GM18519 (cell line): ENCODE results near the gene FASLG.
"Not testable (repeated sequence)": the region's sequence is repeated elsewhere in the genome, so short reads cannot be mapped to it uniquely, and the experiment has no call there.

ENCODE experiments used
- ATAC-seq: cut with Tn5 transposase; IDR thresholded peaks from one replicate; pipeline ENCODE4 v1.9.1; 2021; ENCODE audit warnings: mild to moderate bottlenecking, moderate library complexity; ENCODE audit not compliant: unreplicated experiment, low FRiP score

FASLG gene, protein sequence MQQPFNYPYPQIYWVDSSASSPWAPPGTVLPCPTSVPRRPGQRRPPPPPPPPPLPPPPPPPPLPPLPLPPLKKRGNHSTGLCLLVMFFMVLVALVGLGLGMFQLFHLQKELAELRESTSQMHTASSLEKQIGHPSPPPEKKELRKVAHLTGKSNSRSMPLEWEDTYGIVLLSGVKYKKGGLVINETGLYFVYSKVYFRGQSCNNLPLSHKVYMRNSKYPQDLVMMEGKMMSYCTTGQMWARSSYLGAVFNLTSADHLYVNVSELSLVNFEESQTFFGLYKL

DNA sequence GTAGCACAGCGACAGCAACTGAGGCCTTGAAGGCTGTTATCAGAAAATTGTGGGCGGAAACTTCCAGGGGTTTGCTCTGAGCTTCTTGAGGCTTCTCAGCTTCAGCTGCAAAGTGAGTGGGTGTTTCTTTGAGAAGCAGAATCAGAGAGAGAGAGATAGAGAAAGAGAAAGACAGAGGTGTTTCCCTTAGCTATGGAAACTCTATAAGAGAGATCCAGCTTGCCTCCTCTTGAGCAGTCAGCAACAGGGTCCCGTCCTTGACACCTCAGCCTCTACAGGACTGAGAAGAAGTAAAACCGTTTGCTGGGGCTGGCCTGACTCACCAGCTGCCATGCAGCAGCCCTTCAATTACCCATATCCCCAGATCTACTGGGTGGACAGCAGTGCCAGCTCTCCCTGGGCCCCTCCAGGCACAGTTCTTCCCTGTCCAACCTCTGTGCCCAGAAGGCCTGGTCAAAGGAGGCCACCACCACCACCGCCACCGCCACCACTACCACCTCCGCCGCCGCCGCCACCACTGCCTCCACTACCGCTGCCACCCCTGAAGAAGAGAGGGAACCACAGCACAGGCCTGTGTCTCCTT lies at the start of gene FASLG:
Gene FASLG, plus strand, starts transcription at position 233 of the 583 bp plus-strand sequence. Its CDS starts 99 bp downstream, at position 332.
- ATAC-seq, result no peak

DNA sequence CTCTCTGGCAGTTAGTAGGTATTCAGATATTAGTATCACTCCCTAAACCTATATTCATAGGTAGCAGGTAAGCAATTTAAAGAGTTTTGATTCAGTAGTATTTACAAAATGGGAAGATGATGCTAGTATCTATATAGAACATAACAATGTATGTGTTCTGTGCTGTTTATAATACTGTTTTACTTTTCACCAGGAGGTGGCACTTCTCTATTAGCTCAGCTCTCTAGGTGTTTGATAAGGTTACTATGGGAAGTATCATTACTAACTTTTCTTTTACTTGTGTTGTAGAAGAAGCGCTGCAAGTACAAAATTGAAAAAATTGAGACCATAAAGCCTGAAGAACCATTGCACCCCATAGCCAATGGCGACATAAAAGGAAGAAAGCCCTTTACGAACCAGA lies 49.4 kb upstream of the FASLG start:
- no peak for ATAC-seq

DNA sequence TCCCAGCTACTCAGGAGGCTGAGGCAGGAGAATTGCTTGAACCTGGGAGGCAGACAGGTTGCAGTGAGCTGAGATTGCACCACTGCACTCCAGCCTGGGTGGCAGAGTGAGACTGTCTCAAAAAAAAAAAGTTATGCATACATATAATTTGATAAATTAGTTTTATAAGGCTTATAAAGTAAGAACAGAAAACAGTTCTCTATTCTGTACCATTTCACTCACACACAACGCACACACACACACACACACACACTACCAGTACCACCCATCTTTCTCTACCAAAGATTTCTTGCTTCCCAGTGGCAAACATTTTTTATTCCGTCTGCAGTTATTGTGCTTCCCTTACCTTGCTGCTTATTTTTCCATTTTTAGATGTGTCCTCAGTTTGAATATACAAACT lies 46.4 kb upstream of the FASLG start:
- no peak for ATAC-seq

DNA sequence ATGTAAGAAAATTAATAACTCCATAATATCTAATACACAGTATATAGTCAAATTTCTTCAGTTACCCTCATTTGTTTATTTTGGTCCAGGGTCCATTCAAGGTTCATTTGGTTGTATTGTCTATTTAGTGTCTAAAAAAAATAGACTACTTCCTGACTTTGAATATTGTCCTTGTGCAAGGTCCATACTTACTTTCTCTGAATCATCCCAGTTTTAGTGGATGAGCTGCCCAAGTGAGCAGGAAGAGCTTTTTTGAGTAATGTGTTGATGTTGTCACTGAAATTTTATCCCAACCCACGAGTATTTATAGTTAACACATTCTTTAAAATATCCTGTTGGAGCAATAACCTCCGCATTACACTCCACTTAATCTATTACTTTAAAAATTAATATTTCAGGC lies 45.6 kb upstream of the FASLG start:
- ATAC-seq, result no peak

DNA sequence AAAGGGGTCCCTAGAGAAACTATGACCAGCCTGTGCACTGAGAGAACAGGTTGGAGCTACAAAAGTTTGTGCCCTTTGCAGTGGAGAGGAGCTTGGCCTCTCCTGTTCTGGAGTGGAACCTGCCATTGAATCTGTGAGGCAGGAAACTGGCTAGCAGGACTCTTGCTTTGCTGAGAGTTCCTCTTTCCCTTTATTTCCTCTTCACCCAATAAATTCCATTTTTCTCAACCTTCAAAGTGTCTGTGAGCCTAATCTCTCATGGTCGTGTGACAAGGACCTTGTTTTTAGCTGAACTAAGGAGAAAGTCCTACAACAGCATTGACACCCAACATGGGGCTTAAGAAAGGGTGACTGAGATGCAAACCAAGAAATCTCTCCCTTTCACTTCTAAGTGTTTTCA lies 42.7 kb upstream of the FASLG start:
- no peak for ATAC-seq

DNA sequence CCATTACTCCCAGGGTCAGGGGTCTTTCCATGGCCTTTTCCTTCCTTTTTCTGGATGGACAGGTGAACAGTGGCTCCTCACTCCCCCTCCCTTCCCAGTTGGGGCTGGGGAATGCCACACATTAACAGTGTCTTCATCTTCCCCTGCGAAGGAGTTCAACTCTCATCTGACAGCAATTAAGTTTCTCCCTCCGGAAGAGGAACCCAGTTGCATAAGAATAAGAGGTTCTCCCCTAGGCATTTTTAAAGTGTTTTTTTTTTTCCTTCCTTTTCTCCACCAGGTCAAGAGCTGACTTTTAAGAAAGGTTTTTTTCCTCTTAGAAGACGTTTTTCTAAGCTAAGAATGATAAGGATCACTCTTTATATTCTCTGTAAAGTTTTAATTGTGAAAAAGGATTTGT lies 42.3 kb upstream of the FASLG start:
- ATAC-seq, result no peak

DNA sequence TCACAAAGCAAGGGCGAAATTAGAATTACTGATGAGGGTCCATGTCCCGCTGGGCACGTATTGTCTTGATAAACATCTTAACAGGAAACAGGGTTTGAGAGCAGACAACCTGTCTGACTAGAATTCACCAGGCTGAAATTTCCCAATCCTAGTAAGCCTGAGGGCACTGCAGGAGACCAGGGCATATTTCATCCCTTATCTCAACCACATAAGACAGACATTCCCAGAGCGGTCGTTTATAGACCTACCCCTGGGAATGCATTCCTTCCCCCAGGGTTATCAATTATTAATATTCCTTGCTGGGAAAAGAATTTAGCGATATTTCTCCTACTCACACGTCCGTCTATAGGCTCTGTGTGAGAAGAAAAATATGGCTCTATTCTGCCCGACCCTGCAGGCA lies 38.3 kb upstream of the FASLG start:
- ATAC-seq, result not testable (repeated sequence)

DNA sequence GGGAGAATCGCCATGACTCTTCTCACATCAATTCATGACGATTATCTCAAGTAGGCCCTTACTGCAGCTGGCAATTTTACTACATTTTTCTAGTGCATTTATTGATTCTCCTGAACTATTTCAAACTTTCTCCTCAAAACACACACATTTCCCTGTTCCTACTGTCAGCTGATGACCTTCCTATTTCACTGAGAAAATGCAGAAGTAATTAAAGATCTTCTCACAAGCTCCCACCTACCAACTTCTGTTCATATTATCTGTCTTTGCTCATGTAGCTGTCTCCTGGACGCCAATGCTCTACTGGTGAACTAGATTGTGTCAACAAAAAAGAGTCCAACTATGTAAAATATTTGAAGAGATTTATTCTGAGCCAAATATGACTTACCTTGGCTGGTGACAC lies 36.4 kb upstream of the FASLG start:
- ATAC-seq, result no peak

DNA sequence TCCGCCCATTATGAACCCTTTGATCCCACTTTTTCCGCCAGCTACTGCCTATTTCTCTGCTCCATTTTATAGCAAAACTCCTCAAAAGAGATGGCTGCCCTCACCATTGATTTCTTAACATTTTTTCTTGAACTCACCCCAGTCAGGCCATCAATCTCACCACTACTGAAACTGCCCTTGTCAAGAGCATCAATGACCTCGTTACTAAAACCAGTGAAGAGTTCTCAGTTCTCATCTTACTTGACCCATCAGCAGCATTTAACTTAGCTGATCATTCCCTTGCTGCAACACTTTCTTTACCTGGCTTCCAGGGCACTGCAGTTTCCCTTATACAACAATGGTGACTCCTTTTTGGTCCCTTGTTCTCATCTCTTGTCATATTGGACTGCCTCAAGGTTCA lies 35.2 kb upstream of the FASLG start:
- no peak for ATAC-seq

DNA sequence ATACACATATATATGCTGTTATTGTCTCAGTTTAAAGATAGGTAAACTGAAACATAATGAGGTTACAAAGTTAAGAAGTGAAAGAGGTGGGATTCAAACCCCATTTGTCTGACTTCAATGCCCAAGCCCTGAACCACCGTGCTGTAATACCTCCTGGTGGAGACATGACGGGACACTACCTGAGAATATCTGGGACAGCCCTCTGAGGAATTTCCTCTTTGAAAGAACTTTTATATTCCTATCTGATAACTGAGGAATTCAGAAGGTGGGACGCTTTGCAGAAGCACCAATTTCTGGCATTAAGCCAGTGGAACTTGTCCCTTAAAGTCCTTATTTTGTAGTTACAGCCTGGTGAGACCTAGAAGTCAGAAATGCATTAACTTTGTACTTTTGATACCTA lies 32.1 kb upstream of the FASLG start:
- no peak for ATAC-seq

DNA sequence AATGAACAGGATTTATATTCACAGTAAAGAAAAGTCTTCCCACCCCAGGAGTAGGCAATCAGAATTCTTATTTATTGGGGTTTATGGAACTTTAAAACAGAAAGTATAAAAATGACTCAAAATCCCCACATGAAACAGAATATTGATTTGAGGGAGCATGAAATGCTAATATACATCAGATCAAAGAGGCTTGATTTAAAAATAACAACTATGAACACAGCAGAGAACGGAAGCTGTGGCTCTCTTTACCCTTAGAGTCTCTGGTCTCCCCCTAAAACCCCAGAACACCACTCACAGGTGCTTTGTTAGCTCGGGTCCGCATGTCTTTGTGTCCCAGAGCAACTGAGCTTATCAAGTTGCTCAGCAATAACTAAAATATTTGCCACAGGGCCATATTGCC lies 31.2 kb upstream of the FASLG start:
- no peak for ATAC-seq

DNA sequence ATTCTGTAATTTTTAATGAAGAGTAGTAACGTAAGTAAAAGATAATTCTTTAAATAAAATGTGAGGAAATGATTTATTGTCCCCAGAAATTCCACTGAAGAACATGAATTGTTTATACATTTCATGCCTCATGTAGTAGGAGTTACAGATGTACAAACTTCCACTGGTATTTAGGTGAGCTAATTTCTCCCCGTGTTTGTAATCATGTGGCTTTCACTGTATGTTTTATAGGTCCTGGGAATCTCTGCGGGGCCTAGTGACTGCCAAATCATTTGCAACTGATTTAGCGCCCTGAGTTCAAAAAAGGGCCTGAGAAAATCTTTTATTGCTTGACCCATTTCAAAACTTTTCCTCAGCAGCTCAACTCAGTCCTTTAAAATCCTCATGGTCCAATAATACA lies 30.5 kb upstream of the FASLG start:
- no peak for ATAC-seq

DNA sequence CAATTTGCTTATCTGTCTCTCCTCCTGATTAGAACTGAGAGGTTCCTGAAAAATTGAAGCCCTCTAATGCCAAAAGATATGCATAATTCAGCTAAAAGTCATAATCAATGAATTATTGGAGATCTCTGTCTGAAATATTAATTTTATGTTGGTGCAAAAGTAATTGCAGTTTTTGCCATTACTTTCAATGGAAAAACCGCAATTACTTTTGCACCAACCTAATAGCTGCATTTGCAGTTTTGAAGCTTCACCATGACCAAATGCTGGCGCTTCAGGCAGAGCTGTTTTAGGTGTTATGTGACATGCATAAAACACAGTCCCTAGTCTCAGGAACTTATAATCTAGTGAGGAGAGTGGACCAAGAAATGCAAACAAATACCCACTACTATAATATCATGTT lies 29.7 kb upstream of the FASLG start:
- ATAC-seq, result no peak

DNA sequence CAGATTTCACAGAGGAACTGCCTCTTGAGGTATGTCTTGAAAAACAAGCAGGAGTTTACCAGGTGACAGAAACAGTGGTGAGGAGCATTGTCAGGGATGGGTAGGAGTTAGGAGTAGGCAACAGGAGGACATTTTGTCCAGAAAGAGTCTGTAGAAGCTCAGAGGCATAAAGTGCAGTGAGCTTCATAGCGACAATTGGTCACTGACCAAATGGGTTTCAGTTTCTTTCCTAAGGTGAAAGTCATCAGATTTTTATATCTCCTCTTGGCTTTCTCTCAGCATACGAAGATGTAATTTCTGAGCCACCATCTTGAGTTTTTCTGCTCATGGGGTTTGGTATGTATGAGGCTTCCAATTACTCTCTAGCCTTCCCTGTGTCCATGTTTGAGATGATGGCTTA lies 29.3 kb upstream of the FASLG start:
- no peak for ATAC-seq

DNA sequence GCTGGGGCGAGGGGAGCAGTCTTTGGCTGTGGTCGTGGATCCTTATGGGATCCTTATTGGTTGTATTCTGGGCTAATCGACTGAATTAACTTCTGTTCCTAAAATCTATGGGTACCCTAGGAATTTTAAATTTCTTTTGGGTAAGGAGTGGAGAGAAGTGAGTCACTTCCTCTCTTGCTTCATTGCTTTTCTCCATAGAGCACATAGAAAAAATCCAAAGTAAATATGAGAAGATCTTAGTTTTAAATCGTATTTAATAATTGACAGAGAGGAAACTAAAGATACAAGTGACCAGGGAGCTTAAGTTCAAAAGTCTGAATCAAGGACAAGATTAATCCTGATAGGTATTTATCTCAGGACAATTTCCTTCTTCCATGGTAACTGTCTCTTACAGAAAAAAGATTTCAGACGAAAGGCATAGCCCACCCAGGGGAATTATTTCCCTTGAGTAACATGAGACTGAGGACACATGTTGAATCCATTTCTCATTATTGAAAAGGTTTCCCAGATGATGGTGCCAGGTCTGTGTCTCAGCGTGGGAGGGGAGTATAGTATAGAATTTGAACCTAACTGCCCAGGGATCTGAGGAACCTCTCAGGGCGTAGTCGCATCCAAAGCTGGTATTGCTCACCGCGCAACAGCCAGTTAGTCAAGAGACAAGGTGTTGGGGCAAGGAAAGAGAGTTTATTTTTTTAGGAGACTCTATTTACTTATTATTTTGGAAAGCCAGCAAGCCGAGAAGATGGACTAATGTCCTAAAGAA lies 28.7 kb upstream of the FASLG start:
- no peak for ATAC-seq

DNA sequence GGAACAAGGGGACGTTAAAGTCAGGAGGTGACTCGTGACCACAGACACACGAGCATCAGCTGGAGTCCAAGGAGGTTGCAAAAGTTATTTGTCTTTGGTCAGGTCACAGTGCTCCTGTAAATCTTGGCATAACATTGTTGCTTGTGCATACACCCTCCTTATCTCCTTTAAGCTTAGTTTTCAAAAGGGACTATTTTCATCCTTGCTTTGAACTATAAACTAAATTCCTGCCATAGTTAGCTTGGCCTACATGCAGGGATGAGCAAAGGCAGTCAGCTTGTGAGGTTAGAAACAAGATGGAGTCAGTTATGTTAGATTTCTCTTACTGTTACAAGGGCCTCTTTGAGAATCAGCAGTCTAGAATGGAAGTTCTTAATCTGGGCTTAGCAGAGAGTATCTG lies 28.0 kb upstream of the FASLG start:
- no peak for ATAC-seq

DNA sequence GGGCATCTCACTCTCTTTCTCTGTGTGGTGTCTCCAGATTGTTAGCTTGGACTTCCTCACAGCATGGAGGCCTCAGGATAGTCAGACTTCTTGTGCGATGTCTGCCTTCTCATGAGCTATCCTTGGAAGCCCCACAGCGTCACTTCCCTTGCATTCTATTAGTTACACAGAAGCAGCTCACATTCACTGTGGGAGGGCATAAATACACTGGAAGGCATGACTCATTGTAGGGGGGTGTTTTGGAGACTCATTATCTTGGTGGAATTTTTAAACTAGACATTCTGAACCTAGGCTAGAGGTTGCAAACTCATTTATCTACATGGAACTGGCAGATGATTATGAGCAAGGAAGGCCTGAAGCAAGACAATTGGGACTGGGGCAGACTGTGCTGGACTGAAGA lies 21.4 kb upstream of the FASLG start:
- ATAC-seq, result no peak

DNA sequence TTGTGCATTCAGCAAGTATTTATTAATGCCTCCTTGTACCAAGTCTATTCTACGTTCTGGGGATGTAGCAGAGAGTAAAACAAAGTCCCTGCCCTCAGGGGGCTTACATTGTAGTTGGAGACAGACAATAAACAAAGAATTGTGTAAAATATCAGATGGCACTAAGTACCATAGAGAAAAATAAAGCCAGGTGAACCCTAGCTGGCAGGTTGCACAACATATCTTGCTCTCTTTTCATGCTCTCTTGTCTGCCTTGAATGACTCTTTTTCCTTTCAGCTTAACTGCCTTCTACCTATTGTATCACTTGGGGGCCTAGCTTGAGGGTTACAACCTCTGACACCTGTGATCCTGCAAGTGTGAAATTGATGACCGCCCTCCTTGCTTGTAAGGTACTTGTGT lies 20.7 kb upstream of the FASLG start:
- ATAC-seq, result no peak

DNA sequence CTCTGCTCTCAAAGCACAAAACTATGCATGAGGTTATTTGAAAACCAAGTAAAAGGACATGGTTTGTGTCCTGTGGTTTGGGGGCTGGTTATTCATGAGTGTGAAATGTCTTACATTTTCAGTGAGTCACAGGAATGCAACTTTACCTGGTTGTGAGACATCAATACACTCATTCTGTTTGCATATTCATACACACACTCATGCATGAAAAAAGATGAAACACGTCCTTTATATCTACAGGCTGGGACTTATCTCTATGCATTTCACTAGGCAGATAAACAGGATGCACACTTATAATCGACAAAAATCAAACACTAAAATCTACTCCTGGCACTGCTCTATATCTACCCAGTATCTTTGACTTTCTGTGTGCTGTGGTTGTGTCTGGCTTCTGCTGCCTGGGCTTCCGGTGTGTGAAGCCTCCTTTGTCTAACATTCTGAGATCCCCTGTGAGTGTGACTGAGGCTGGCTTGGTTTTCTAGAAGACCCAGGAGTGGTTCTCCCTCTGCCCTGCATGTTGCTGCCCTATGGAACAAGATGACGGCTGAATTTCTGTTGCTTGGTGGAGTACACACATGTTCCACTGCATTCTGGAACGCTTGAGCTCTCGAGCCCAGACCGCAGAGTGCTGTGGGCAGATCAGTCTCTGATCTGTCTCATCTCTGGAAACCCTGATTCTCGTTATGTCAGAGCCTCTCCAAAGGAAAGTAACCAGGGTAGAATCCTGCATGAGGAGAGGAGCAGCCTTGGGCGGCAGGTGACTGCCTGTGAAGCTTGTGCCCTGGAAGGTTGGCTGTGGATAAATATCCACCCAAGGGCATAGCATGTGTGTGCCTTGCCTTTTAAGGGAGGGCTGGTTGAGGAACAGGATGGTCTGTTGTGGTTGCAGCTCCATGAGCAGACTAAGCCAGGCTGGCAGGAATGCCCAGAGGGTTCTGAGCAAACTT lies 19.7 kb upstream of the FASLG start:
- no peak for ATAC-seq

DNA sequence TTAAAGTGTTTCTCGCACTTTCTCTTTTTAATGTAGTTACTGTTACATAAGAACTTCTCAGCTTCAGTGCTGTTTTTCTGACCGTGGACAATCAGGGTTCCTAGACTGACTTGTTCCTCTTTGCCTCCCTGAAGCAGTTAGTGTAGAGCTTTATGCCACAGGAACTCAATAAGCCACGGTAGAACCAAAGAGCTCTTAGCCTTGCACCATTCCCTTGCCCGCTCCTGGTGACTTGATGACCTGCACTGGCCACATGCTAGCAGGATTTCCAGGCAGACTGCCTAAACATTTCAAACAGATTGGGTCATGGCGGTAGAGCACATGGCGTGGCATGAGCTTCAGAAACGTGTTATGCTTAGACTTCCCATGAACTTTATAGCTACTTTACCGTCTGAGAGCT lies 18.8 kb upstream of the FASLG start:
- ATAC-seq, result no peak

DNA sequence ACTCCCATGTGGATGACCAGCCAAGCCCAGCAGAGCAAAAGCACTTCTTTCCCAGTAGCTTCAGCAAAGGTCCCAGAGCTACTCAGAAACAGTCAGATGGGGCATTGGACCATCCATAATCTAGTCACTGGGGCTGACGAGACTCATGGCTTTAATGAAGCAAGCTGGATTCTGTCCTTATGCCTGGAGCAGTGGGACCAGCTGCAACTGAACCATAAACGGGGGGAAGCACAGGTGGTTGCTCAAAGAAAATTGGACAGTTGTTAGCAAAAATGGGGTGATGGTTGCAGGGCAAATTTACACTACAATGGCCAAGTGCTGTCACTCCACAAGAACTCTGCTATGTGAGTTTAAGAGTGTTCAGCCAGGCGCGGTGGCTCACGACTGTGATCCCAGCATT lies 17.4 kb upstream of the FASLG start:
- no peak for ATAC-seq
